Left lobe of liver (tissue), 2 donors: Measurements from ENCODE around the gene HUWE1. TPM values are rescaled to one million over a fixed set of nuclear protein-coding genes. Genes with fewer than 3 reads are reported as not detected.

Experiments
- ATAC-seq: fragments of 200-7000 bp; cut with Tn5 transposase; one replicate; pipeline ENCODE4 v1.9.1; 2020; ENCODE audit warnings: mild to moderate bottlenecking, moderate library complexity
- DNase-seq: peaks from one replicate; pipeline ENCODE4 v3.0.0-alpha.2; 2020; ENCODE audit warnings: low spot score
- total RNA-seq: library from RNA; stranded (reverse); gene quantifications from one replicate; pipeline ENCODE4 v1.2.1, GENCODE V29; 2021
- donor health status: DM: no; HTN: no; CAD: no; lungs with moderate emphysema.
- donor health status: DM: no; HTN: yes; CAD: no.

The HUWE1 gene
- total RNA-seq, 1 donor from 2014 or later = 86.9 TPM

DNA sequence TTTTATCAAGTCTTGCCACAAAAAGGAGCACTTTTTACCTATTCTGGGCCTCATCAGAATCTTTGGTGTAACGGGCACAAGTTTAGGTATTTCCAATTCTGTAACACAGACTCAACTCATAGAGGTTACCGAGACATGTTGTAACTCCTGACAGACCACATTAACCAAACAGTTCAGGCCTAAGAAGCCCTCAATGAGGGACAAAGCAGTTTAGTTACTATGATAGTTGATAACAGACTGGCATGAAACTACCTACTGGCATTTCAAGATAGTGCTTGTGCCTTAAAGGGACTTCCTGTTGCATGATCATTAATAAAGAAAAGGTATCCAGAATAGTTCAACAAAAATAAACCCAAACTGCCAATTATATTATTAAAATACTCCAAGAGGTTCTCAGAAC lies 64.1 kb downstream of the HUWE1 start:
- DNase-seq = no peak
- no peak for ATAC-seq

DNA sequence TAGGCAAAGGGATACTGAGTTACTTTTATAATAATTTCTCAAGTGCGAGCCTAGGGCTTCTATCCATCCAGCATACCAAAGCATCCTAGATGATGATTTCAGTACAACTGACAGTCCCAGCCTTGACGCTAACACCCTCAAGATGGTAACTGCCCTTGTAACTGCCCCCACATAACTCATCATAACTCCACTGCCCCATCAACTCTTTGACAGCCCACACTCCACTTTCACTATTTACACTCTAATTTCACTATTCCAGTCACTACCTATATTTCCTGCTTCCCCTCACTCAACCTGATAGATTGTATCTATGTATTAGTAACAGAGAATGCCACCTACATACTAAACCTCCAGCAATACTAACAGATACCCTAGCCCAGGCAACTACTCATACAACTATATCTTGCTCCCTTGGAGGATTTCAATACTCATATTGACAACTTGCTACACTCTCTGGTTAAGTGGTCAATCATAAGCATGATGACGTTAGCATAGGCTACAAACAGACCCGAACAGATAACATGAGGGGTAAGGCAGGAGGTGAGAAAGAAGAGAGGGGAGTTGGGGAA lies 65.0 kb downstream of the HUWE1 start:
- ATAC-seq = no peak
- DNase-seq = no peak

- DNase-seq (no peak), ATAC-seq (no peak)
Observed at GRCh38 chrX:53616946-53617345, 69.6 kb downstream of the HUWE1 start.

GRCh38 chrX:53606456-53606855 lies 80.1 kb downstream of the HUWE1 start:
- ATAC-seq = no peak

DNA sequence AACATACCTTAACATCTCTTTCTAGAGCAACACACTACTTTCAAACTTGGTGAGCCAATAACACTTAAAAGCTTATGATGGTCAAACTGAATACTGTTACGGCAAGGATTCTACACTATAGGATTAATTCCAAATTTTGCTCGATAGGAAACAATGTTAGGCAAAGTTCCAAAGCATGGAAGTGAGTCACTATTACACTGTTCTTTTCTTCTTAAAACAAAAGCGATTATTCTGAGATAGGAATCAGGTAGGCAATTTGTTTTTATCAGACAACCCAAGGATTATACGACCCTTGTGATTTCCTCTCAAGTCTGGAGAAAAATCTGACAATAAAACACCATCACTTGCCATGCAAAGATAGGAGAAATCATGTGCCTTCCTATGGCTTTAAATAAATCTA lies 81.5 kb downstream of the HUWE1 start:
- ATAC-seq (no peak), DNase-seq (no peak)

More at GRCh38 chrX:53606456-53606855, 80.1 kb downstream of the HUWE1 start:
- no peak for DNase-seq

- no peak for DNase-seq
- no peak for ATAC-seq
Observed at GRCh38 chrX:53599781-53600396, 86.6 kb downstream of the HUWE1 start.

DNA sequence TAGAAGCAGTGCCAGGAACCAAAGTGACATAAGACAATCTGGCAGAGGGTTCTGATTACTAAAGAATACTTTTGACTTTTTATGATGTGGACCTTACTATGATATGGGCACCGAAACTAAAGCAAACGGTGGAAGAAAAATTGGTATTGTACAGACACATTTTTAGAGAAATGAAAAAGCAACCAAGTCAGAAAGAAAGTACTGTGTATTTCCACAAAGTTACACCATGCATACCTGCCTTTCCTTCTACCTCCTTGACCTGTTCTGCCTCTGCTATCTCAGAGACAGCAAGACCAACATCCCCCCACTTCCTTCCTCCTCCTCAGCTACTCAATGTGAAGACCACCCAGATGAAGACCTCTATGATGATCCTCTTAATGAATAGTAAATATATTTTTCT lies 88.3 kb downstream of the HUWE1 start:
- ATAC-seq (no peak), DNase-seq (no peak)

- no peak for ATAC-seq
- DNase-seq = no peak
Observed at GRCh38 chrX:53595266-53595810, 91.2 kb downstream of the HUWE1 start.

DNA sequence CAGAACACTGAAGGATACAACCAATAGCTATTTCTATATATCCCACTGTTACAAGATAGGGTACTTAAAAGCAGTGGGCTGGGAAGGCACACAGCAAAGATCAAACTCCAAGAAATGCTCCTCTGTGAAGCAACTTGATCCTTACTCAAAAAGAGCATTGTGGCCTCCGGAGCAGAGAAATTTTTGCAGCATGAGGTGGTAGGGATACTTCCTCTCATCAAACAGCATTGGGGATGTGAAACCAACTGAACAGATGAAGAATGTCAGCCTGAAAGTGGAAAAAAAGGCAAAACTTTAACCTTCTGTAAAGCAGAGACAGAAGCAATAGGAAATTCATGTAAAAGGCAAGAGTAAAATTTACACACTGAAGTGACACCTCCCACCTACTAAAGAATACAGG lies 92.2 kb downstream of the HUWE1 start:
- DNase-seq (no peak), ATAC-seq (no peak)

DNA sequence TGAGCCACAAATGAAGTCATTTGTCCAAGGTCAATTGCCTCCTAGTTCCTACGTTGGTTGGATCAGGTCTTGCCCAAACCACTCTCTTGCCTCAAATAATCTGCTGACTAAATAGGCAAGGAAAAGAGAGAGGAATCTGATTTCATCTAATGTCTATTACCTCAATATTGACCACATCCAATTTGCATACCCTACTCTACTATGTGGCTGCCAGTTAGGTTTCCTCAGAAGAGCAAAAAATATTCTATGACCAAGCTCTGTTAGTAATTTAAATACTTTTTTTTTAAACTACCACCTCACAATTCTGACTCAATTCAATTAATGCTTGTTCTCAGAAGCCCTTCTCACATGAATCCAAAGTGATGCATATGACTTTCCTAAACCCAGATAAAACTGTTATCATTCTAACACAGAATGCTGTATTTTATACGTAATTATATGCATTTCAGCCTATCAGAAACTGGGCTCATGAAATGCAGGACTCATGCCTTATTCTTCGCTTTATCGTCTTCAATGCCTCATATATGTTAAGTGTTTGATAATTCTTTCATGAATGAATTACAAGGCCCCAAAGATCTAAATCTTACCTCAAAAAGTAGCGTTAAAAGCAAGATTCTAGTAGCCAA lies 98.6 kb downstream of the HUWE1 start:
- DNase-seq (no peak), ATAC-seq (no peak)

DNA sequence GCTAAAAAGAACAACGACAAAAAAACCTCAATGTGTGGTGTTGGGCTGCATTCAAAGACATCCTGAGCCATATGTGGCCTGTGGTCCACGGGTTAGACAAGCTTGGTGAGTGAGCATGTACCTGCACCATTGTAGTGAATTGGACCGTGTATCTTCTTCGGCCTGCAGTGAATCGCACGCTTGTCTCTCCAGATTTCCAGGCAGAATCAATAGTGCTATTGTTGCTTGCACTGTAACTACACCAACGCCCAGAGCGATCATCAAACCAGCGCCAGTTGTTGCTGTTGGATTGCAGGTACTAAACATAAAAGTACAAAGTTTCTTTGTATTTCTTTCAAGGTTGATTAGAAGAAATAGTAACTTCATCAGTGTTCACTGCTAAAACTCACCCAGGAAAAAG lies 101.6 kb downstream of the HUWE1 start:
- DNase-seq = no peak
- no peak for ATAC-seq

DNA sequence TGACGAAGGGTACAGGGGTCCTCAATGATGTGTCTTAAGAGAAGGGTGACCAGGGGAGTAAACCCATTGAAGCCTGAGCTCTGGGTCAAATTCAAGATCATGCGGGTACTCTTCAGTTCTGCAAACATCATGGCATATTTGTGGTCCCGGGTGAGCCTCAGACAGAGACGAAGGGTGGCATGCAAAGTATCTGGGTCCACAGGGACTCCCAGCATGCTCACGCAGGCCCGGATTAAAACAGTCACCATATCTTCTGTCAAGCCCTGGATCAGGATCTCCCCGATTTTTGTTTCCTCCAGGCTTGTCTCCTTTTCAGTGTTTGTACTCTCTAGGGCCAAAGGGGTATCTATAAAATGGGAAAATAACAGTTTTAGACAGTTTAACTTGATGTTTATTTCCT lies 102.9 kb downstream of the HUWE1 start:
- ATAC-seq = no peak

DNA sequence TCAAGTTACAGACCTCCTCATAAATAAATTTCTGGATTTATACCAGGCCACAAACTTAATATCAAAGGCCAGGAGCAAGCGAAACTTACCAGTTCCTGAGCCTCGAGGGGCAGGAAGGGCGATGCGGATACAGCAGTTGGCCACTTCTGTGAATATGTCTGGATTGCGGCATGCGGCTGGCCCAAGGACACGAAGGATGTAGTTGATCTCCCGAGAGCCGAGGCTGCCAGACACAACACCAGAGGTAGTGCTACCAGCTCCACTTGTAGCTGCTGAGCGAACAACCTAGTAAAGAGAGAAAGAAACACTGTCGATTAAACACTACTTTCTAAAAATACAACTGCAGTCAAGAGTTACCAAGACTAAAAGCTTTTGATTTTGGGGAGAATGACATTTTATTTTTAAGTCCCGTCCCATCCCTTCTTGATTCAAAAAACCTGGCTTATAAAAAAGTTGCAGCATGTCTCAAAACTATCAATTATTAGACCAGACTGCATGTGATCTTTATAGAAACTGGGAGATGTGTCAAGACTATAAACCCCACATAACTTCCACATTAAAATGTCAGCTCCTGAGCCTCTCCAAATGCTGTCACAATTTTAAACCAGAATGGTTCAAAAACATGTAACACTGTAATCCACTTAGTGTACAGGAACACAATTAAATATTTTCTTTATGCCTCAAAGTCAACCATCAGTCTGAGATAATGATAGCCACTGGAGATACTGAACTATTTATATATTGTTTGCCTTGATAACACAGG lies 105.6 kb downstream of the HUWE1 start:
- ATAC-seq (no peak), DNase-seq (no peak)

More for the DNA sequence above, 102.9 kb downstream of the HUWE1 start:
- DNase-seq = no peak

- DNase-seq = no peak
- no peak for ATAC-seq
Observed at GRCh38 chrX:53571494-53571893, 115.0 kb downstream of the HUWE1 start.

GRCh38 chrX:53563324-53563723 lies 123.2 kb downstream of the HUWE1 start:
- no peak for ATAC-seq
- DNase-seq = no peak

- DNase-seq (no peak), ATAC-seq (no peak)
Observed at GRCh38 chrX:53561912-53562311, 124.6 kb downstream of the HUWE1 start.

- ATAC-seq (no peak), DNase-seq (no peak)
Observed at GRCh38 chrX:53558646-53559045, 127.9 kb downstream of the HUWE1 start.

DNA sequence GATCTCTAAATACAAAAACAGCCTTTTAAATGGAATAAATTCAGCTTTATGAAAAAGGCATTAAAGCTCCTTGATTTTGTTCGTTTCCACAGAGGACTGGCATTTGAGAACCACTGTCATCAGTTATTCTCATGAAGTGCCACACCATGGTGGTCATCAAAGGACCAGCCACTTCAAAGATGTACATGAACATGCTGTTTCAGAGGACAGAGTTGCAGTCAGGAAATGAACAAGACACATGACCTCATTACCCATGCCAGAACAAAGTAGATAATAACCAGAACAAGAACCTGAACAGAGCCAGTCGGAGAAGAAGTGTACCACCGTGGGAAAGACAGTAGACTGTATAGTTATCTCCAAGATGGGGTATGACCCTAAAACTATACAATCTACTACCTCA lies 129.7 kb downstream of the HUWE1 start:
- no peak for ATAC-seq
- no peak for DNase-seq

GRCh38 chrX:53550756-53551463 lies 135.6 kb downstream of the HUWE1 start:
- ATAC-seq (no peak), DNase-seq (no peak)

DNA sequence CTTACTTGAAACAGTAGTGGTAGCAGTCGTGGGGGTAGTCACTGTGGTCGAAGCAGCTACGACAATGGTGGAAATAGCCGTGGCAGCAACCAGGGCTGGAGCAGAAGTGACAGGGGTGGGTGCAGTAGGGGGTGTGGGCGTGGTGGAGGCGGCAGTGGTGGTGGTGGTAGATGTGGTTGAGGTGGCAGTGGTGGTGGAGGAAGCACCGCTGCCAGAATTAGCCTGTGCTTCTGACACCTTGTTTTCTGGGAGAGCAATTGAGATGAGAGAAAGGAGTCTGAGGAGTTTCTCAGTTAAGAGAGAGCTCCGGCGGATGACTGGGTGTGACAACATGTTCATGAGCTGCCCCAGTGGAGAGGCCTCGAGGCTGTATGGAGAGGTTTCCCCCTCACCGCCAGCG lies 138.9 kb downstream of the HUWE1 start:
- ATAC-seq (no peak), DNase-seq (no peak)

DNA sequence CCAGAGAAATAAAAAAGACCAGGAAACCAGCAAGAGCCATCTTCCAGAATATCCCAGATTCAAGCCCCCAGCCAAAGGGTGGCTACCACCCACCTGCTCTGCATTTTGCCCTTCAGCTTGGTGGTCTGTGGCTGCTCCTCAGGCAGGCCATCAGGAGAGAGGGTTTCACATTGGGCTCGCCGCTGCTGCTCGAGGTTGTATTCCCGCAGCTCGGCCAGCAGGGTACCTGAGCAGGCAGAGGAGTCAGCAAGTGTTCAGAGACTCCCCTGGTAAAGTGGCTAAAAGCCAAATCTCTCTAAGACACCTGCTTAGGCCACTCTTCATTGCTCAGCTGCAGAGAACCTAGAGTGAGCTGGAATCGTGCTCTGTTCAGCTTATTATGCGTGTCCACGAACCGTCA lies 141.6 kb downstream of the HUWE1 start:
- ATAC-seq (no peak), DNase-seq (no peak)
